Left lung (tissue), 10 donors: Measurements from ENCODE around the gene BCAS3. TPM values are rescaled to one million over a fixed set of nuclear protein-coding genes. Genes with fewer than 3 reads are reported as not detected.

Experiments
- ATAC-seq: fragments of 200-7000 bp; cut with Tn5 transposase; one replicate; pipeline ENCODE4 v1.9.1; 2020; ENCODE audit warnings: moderate library complexity
- DNase-seq, 4 donors: peaks; one replicate each; pipeline ENCODE4 v3.0.0-alpha.2; 2013 to 2020
- H3K27ac ChIP-seq, 2 donors: fragments of 200-600 bp; sonication (generic) in 1 of 2; one replicate each; pipeline versions ENCODE4 v1.5.0 to v1.8.0; 2020 to 2021
- H3K27me3 ChIP-seq, 2 donors: fragments of 200-600 bp; sonication (generic) in 1 of 2; one replicate each; pipeline versions ENCODE4 v1.5.0 to v1.8.0; 2020 to 2021
- H3K36me3 ChIP-seq, 2 donors: fragments of 200-600 bp; sonication (generic) in 1 of 2; one replicate each; pipeline versions ENCODE4 v1.5.0 to v1.8.0; 2020 to 2021
- H3K4me1 ChIP-seq, 2 donors: fragments of 200-600 bp; one replicate each; pipeline ENCODE4 v1.8.0; 2021
- H3K4me3 ChIP-seq, 2 donors: fragments of 200-600 bp; sonication (generic) in 1 of 2; one replicate each; pipeline versions ENCODE4 v1.5.0 to v1.8.0; 2020 to 2021; ENCODE audit warnings: mild to moderate bottlenecking in 1 of 2
- H3K9me3 ChIP-seq, 2 donors: fragments of 200-600 bp; sonication (generic) in 1 of 2; one replicate each; pipeline versions ENCODE4 v1.5.0 to v1.8.0; 2020 to 2021
- intact Hi-C, 2 donors: fragments of 100-400 bp; cut with DNase I; formaldehyde crosslinking; loops; one replicate each; pipeline versions ENCODE4 v1.11.2 to v1.14.2; 2022
- polyA plus RNA-seq, 6 donors: library from polyadenylated mRNA; unstranded; fragments of 120-200 nt; gene quantifications; one replicate each; pipeline ENCODE4 v1.2.1, GENCODE V29; 2013; ENCODE audit not compliant: insufficient read length in 6 of 6
- total RNA-seq, 2 donors: library from RNA; stranded (reverse); fragmentation: NEBNext Ultra II Directional; extraction: Animal tissue kit (Norgen Biotek cat#: 25700); gene quantifications; one replicate each; pipeline ENCODE4 v1.2.1, GENCODE V29; 2021
- TF ChIP-seq, protein P1 (sequence below), 2 donors: fragments of 200-600 bp; sonication (generic) in 1 of 2; IDR thresholded peaks; one replicate each; pipeline versions ENCODE4 v1.5.0 to v1.8.0; 2021; ENCODE audit warnings: antibody characterized with exemption in 2 of 2
- donor health status: DM: no; HTN: yes; CAD: no.
- donor health status: DM: no; HTN: no; CAD: no.

BCAS3 gene
- total and polyA plus RNA-seq, 8 donors = 21.2 to 29.6 (median 28.0) TPM

GRCh38 chr17:61208301-61209105 lies 530.9 kb downstream of the BCAS3 start:
- no peaks in the 10 kb centered on the region for H3K36me3 ChIP-seq
- no peaks in the 10 kb centered on the region for H3K27me3 ChIP-seq
- ATAC-seq (peak; percentile 84), DNase-seq (peak in 2 of 4 donors; percentile 86 to 93)
- H3K4me3 ChIP-seq = no peak overlapping the region
- intact Hi-C loops = no loop called here
- peak overlapping the region; percentile 68 to 82 for H3K27ac ChIP-seq
- H3K9me3 ChIP-seq = no peaks in the 10 kb centered on the region
- peaks cover 11% of the 10 kb centered on the region in 2 donors for H3K4me1 ChIP-seq
- TF ChIP-seq, protein P1, sequence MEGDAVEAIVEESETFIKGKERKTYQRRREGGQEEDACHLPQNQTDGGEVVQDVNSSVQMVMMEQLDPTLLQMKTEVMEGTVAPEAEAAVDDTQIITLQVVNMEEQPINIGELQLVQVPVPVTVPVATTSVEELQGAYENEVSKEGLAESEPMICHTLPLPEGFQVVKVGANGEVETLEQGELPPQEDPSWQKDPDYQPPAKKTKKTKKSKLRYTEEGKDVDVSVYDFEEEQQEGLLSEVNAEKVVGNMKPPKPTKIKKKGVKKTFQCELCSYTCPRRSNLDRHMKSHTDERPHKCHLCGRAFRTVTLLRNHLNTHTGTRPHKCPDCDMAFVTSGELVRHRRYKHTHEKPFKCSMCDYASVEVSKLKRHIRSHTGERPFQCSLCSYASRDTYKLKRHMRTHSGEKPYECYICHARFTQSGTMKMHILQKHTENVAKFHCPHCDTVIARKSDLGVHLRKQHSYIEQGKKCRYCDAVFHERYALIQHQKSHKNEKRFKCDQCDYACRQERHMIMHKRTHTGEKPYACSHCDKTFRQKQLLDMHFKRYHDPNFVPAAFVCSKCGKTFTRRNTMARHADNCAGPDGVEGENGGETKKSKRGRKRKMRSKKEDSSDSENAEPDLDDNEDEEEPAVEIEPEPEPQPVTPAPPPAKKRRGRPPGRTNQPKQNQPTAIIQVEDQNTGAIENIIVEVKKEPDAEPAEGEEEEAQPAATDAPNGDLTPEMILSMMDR (IDR thresholded peaks at IDR 0.05) = no peak

GRCh38 chr17:61209106-61209439 lies 531.4 kb downstream of the BCAS3 start:
- H3K27ac ChIP-seq = peak overlapping the region; percentile 68 to 82
- H3K27me3 ChIP-seq = no peaks in the 10 kb centered on the region
- intact Hi-C loops = no loop called here
- TF ChIP-seq, protein P1 (IDR thresholded peaks at IDR 0.05) = no peak
- H3K36me3 ChIP-seq = no peaks in the 10 kb centered on the region
- H3K4me1 ChIP-seq = peaks cover 11% of the 10 kb centered on the region in 2 donors
- DNase-seq (no peak), ATAC-seq (peak; percentile 59)
- no peak overlapping the region for H3K4me3 ChIP-seq
- no peaks in the 10 kb centered on the region for H3K9me3 ChIP-seq

GRCh38 chr17:61209525-61209924 lies 531.9 kb downstream of the BCAS3 start:
- Histone ChIP-seq H3K4me3 (no peak overlapping the region), H3K4me1 (peaks cover 10 to 11% of the 10 kb centered on the region in 2 donors), H3K36me3 (no peaks in the 10 kb centered on the region), H3K9me3 (no peaks in the 10 kb centered on the region), H3K27ac (peak overlapping the region; percentile 68 to 82), H3K27me3 (no peaks in the 10 kb centered on the region)
- DNase-seq = no peak
- TF ChIP-seq, protein P1 (IDR thresholded peaks at IDR 0.05) = no peak
- intact Hi-C loops = no loop called here
- peak; percentile 9 for ATAC-seq

DNA sequence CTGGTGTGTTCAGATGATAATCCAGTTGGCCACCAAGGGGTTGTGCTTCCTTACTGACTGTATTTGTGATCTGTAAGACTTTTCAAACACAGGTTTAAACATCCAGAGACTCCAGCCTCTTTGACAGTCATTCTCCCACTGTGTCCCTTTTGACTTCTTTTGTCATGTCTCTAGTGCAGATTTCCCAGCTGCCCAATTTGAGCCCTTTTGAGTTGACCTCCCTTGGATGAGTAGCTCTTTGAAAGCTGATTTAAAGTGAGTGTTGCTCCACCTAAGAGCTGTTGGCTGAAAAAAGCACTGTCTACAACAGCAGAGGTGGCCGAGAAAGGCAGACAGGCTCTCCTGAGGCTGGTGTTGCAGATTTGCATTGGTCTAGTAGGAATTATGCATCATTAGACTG lies 533.6 kb downstream of the BCAS3 start:
- TF ChIP-seq, protein P1 (IDR thresholded peaks at IDR 0.05) = no peak

DNA sequence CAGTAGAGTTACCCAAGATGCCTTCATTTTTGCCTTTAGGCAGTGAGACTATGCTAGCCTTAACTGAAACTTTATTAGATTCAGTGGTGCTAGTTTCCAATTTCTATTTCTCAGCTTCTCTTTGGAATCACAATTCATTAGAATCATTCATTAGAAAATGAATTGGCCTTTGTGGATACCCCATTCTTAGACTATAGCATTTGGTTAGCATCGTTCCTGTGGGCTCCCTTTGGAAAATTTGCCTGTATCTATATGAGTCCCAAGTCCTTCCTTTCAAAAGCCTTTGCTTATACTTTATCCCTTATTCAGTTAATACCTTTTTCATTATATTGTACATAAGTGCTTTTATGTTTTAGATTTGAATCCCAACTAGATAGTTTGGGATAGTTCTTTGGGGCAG lies 535.0 kb downstream of the BCAS3 start:
- intact Hi-C loops = no loop called here
- H3K36me3 ChIP-seq = no peaks in the 10 kb centered on the region
- DNase-seq (no peak), ATAC-seq (no peak)
- H3K27ac ChIP-seq = no peak overlapping the region
- H3K27me3 ChIP-seq = no peaks in the 10 kb centered on the region
- no peak overlapping the region for H3K4me3 ChIP-seq
- H3K9me3 ChIP-seq = no peaks in the 10 kb centered on the region
- peaks cover 5 to 11% of the 10 kb centered on the region in 2 donors for H3K4me1 ChIP-seq
- TF ChIP-seq, protein P1 (IDR thresholded peaks at IDR 0.05) = no peak

More for the DNA sequence above, 533.6 kb downstream of the BCAS3 start:
- DNase-seq (no peak), ATAC-seq (no peak)
- H3K27ac ChIP-seq = no peak overlapping the region
- H3K4me1 ChIP-seq = peaks cover 6 to 8% of the 10 kb centered on the region in 2 donors
- no peaks in the 10 kb centered on the region for H3K27me3 ChIP-seq
- intact Hi-C loops = no loop called here
- no peak overlapping the region for H3K4me3 ChIP-seq
- no peaks in the 10 kb centered on the region for H3K9me3 ChIP-seq
- H3K36me3 ChIP-seq = no peaks in the 10 kb centered on the region
